NK-92 treated with Interleukin-12 subunit alpha and Interleukin-12 subunit beta, amount 100 ng/mL, for 24 hours (cell line): ENCODE results near the gene ELOVL5.
"Not testable (repeated sequence)": the region's sequence is repeated elsewhere in the genome, so short reads cannot be mapped to it uniquely, and the experiment has no call there.

Experiments
- DNase-seq: peaks from one replicate; lab custom pipeline; 2025; lab: John Stamatoyannopoulos, UW

ELOVL5 gene

GRCh38 chr6:53304953-53305352 lies 43.8 kb downstream of the ELOVL5 start:
- DNase-seq: not testable (repeated sequence)

GRCh38 chr6:53302678-53303360 lies 45.9 kb downstream of the ELOVL5 start:
- no peak for DNase-seq

GRCh38 chr6:53301801-53302537 lies 46.8 kb downstream of the ELOVL5 start:
- no peak for DNase-seq

- DNase-seq: no peak
These were observed 47.8 kb downstream of the ELOVL5 start for GRCh38 chr6:53300656-53301551.

- DNase-seq: no peak
These were observed 49.3 kb downstream of the ELOVL5 start for GRCh38 chr6:53299331-53300005.

GRCh38 chr6:53297004-53297403 lies 51.7 kb downstream of the ELOVL5 start:
- DNase-seq: no peak

GRCh38 chr6:53295176-53295575 lies 53.6 kb downstream of the ELOVL5 start:
- no peak for DNase-seq

- DNase-seq: no peak
These were observed 54.1 kb downstream of the ELOVL5 start for GRCh38 chr6:53294611-53295010.

GRCh38 chr6:53294095-53294494 lies 54.7 kb downstream of the ELOVL5 start:
- DNase-seq: no peak

GRCh38 chr6:53293691-53294090 lies 55.1 kb downstream of the ELOVL5 start:
- no peak for DNase-seq

GRCh38 chr6:53290537-53291510 lies 57.9 kb downstream of the ELOVL5 start:
- DNase-seq: no peak

GRCh38 chr6:53287336-53288225 lies 61.2 kb downstream of the ELOVL5 start:
- no peak for DNase-seq

- no peak for DNase-seq
These were observed 63.8 kb downstream of the ELOVL5 start for GRCh38 chr6:53284901-53285300.

GRCh38 chr6:53282741-53283140 lies 66.0 kb downstream of the ELOVL5 start:
- no peak for DNase-seq

- no peak for DNase-seq
These were observed 66.5 kb downstream of the ELOVL5 start for GRCh38 chr6:53282234-53282633.

- no peak for DNase-seq
These were observed 67.1 kb downstream of the ELOVL5 start for GRCh38 chr6:53281518-53282215.

- no peak for DNase-seq
These were observed 68.5 kb downstream of the ELOVL5 start for GRCh38 chr6:53280207-53280606.

- no peak for DNase-seq
These were observed 69.5 kb downstream of the ELOVL5 start for GRCh38 chr6:53279293-53279692.

- DNase-seq: no peak
These were observed 75.4 kb downstream of the ELOVL5 start for GRCh38 chr6:53273370-53273769.
